Loucy (cell line): ENCODE data around the gene MVB12A.

Source experiments
- H2AFZ ChIP-seq: fragments of 200-600 bp; sonication (generic); 2 replicates; pipeline ENCODE4 v1.6.0; 2016; ENCODE audit warnings: antibody characterized with exemption, mild to moderate bottlenecking, low read length, moderate library complexity
- H3F3A ChIP-seq: fragments of 200-600 bp; 2 replicates; pipeline ENCODE4 v1.6.0; 2016; ENCODE audit warnings: antibody characterized with exemption, low read depth, mild to moderate bottlenecking
- H3K27me3 ChIP-seq: fragments of 200-600 bp; sonication (generic); 2 replicates; pipeline ENCODE4 v1.6.1; 2014; ENCODE audit warnings: low read length, mild to moderate bottlenecking; ENCODE audit not compliant: insufficient read depth, poor library complexity, severe bottlenecking
- H3K36me3 ChIP-seq: fragments of 200-600 bp; sonication (generic); 2 replicates; pipeline ENCODE4 v1.6.1; 2016; ENCODE audit warnings: low read length; ENCODE audit not compliant: insufficient read depth
- H3K4me1 ChIP-seq: fragments of 200-600 bp; sonication (generic); 2 replicates; pipeline ENCODE4 v1.5.1; 2014; ENCODE audit warnings: low read length, mild to moderate bottlenecking; ENCODE audit not compliant: insufficient read depth, poor library complexity, severe bottlenecking
- H3K4me2 ChIP-seq: fragments of 200-600 bp; sonication (generic); 2 replicates; pipeline ENCODE4 v1.6.0; 2014; ENCODE audit warnings: antibody characterized with exemption, low read length, low read depth, mild to moderate bottlenecking; ENCODE audit not compliant: poor library complexity, severe bottlenecking
- H3K4me3 ChIP-seq: fragments of 200-600 bp; sonication (generic); 2 replicates; pipeline ENCODE4 v1.5.1; 2014; ENCODE audit warnings: low read length, mild to moderate bottlenecking, mixed read lengths; ENCODE audit not compliant: poor library complexity, severe bottlenecking
- H3K79me2 ChIP-seq: fragments of 200-600 bp; sonication (generic); 2 replicates; pipeline ENCODE4 v1.6.1; 2014; ENCODE audit warnings: low read length; ENCODE audit not compliant: insufficient read depth
- H3K9ac ChIP-seq: fragments of 200-600 bp; sonication (generic); 2 replicates; pipeline ENCODE4 v1.6.0; 2014; ENCODE audit warnings: mild to moderate bottlenecking, low read depth, low read length, moderate library complexity; ENCODE audit not compliant: poor library complexity, severe bottlenecking
- H3K9me2 ChIP-seq: fragments of 200-600 bp; sonication (generic); replicated peaks from 2 replicates; pipeline ENCODE4 v1.6.1; 2016; ENCODE audit warnings: low read depth, low read length, mixed read lengths
- H3K9me3 ChIP-seq: fragments of 200-600 bp; sonication (generic); 2 replicates; pipeline ENCODE4 v1.6.1; 2014; ENCODE audit warnings: mild to moderate bottlenecking, antibody characterized with exemption, low read length, low read depth; ENCODE audit not compliant: insufficient read depth
- H4K20me1 ChIP-seq: fragments of 200-600 bp; sonication (generic); 2 replicates; pipeline ENCODE4 v1.6.0; 2014; ENCODE audit warnings: antibody characterized with exemption, low read length, mild to moderate bottlenecking; ENCODE audit not compliant: insufficient read depth, poor library complexity, severe bottlenecking
- EZH2phosphoT487 ChIP-seq: fragments of 200-600 bp; IDR thresholded peaks from 2 replicates; pipeline ENCODE4 v1.6.1; 2018; ENCODE audit warnings: antibody characterized with exemption, mild to moderate bottlenecking, moderate library complexity, borderline replicate concordance
- TF ChIP-seq, protein P1 (sequence below): fragments of 200-600 bp; sonication (generic); conservative IDR thresholded peaks from 2 replicates; pipeline ENCODE4 v1.5.1; 2014; ENCODE audit warnings: mild to moderate bottlenecking, antibody characterized with exemption, low read length

MVB12A gene

DNA sequence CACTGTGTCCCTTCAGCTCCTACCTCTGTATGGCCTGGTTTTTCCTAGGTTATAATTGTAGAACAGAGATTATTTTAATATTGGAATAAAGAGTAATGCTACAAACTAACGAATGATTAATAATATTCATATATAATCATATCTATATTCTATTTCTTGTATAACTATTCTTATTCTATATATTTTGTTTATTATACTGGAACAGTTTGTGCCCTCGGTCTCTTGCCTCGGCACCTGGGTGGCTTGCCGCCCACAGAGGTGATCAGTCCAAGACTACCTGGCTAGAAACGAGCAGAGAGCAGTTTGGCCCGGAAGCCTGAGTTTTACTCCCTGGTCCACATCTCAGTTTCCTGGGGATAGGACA, 46.6 kb downstream of the MVB12A start:
- no peaks in the 10 kb centered on the region for H3K36me3 ChIP-seq
- no peak overlapping the region for H3K4me2 ChIP-seq
- peaks cover 12% of the 10 kb centered on the region for H3K4me1 ChIP-seq

DNA sequence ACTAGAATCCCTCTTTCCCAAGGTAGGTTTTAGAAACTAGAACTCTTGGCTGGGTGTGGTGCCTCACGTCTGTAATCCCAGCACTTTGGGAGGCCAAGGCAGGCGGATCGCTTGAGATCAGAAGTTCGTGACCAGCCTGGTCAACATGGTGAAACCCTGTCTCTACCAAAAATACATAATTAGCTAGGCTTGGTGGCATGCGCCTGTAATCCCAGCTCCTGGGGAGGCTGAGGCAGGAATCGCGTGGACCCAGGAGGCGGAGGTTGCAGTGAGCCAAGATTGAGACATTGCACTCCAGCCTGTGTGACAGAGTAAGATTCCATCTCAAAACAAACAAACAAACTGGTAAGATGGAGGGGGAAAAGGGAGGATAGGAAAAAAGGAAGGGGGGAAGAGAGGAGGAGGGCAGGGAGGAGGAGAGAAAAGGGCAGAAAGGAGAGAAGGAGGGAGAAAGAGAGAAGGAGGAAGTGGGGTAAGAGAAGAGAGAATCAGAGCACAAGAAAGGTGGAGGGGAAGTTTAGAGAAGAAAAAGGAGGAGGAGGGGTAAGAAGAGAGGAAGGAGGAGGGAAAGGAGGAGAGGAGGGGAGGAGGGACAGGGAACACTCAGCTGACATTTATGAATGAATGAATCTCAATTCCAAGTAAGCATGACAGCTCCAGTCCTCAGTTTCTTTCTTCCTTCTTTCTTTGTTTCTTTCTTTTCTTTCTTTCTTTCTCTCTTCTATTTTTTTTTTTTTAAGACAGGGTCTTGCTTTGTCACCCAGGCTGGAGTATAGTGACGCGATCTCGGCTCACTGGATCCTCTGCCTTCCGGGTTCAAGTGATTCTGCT, 47.8 kb downstream of the MVB12A start:
- Histone ChIP-seq H3K9me3 (no peaks in the 10 kb centered on the region), H2AFZ (no peak overlapping the region), H3K4me3 (no peak overlapping the region), H3F3A (no peaks in the 10 kb centered on the region), H3K4me1 (peaks cover 17% of the 10 kb centered on the region), H3K27me3 (no peaks in the 10 kb centered on the region), H3K9me2 (no peaks in the 10 kb centered on the region), H3K4me2 (no peak overlapping the region), H3K36me3 (no peaks in the 10 kb centered on the region), H3K9ac (no peak overlapping the region), H3K79me2 (peaks cover 3% of the 10 kb centered on the region; the same call in 1 of the 2 replicates), H4K20me1 (no peaks in the 10 kb centered on the region)
- TF ChIP-seq, protein P1, sequence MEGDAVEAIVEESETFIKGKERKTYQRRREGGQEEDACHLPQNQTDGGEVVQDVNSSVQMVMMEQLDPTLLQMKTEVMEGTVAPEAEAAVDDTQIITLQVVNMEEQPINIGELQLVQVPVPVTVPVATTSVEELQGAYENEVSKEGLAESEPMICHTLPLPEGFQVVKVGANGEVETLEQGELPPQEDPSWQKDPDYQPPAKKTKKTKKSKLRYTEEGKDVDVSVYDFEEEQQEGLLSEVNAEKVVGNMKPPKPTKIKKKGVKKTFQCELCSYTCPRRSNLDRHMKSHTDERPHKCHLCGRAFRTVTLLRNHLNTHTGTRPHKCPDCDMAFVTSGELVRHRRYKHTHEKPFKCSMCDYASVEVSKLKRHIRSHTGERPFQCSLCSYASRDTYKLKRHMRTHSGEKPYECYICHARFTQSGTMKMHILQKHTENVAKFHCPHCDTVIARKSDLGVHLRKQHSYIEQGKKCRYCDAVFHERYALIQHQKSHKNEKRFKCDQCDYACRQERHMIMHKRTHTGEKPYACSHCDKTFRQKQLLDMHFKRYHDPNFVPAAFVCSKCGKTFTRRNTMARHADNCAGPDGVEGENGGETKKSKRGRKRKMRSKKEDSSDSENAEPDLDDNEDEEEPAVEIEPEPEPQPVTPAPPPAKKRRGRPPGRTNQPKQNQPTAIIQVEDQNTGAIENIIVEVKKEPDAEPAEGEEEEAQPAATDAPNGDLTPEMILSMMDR: no peak
- TF ChIP-seq EZH2phosphoT487: no peak

More for the DNA sequence above, 46.6 kb downstream of the MVB12A start:
- Histone ChIP-seq H3K9me3 (no peaks in the 10 kb centered on the region), H2AFZ (no peak overlapping the region), H3F3A (no peaks in the 10 kb centered on the region), H4K20me1 (no peaks in the 10 kb centered on the region), H3K27me3 (no peaks in the 10 kb centered on the region), H3K4me3 (no peak overlapping the region), H3K79me2 (no peaks in the 10 kb centered on the region), H3K9ac (no peak overlapping the region), H3K9me2 (no peaks in the 10 kb centered on the region)
- no peak for TF ChIP-seq EZH2phosphoT487
- TF ChIP-seq, protein P1: no peak

DNA sequence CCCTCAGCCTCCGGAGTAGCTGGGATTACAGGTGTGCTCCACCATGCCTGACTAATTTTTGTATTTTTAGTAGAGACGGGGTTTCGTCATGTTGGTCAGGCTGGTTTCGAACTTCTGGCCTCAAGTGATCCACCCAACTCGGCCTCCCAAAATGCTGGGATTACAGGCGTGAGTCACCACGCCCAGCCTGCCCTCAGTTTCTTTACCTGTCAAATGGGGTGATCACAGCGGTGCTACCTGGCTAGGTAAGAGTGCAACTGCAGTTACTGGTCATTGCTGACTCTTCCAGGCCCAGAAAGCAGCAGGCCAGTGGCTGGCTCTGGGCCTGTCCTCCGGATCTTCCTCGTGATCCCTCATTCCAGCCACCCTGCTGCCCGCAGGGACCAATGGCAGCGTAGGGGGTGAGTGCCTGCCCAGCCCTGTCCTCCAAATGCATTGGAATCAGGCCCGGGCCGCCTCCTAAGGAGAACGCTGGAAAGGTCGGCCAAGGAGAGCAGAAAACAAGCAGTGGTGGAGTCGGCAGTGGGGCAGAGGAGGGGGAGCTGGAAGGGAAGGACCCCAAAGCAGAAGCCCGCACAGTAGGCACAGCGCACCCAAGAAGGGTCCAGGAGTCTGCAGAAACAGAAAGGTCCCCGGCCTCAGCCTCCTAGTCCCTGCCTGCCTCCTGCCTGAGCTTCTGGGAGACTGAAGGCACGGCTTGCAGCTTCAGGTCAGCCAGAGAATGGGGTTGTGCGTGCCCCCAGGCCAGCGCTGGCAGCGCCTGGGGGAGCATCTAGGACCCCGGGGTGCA, 48.6 kb downstream of the MVB12A start:
- H3F3A ChIP-seq: no peaks in the 10 kb centered on the region; the same call in 1 of the 2 replicates
- H3K9me3 ChIP-seq: no peaks in the 10 kb centered on the region
- peak overlapping the region; percentile 78 for H3K4me2 ChIP-seq
- H3K79me2 ChIP-seq: peaks cover 3% of the 10 kb centered on the region; the same call in 1 of the 2 replicates
- H3K9ac ChIP-seq: no peak overlapping the region
- H2AFZ ChIP-seq: peak overlapping the region; percentile 98; the same call in 1 of the 2 replicates
- peaks cover 25% of the 10 kb centered on the region for H3K4me1 ChIP-seq
- TF ChIP-seq EZH2phosphoT487: no peak
- TF ChIP-seq, protein P1: no peak
- no peaks in the 10 kb centered on the region for H4K20me1 ChIP-seq
- H3K4me3 ChIP-seq: peak overlapping the region; percentile 82
- H3K27me3 ChIP-seq: no peaks in the 10 kb centered on the region
- H3K9me2 ChIP-seq: no peaks in the 10 kb centered on the region
- H3K36me3 ChIP-seq: no peaks in the 10 kb centered on the region
